Measurements from ENCODE around the gene DBNL. TPM values are rescaled to one million over a fixed set of nuclear protein-coding genes. Genes with fewer than 3 reads are reported as not detected.
A peak's percentile ranks its signal among the peaks of the same experiment; 100 is the strongest.

The DBNL gene
- total RNA-seq, 5 donors from 2014 or later (not counting 1 experiment from before 2014, with no cell fraction given), result 101 to 188 (median 156) TPM

DNA sequence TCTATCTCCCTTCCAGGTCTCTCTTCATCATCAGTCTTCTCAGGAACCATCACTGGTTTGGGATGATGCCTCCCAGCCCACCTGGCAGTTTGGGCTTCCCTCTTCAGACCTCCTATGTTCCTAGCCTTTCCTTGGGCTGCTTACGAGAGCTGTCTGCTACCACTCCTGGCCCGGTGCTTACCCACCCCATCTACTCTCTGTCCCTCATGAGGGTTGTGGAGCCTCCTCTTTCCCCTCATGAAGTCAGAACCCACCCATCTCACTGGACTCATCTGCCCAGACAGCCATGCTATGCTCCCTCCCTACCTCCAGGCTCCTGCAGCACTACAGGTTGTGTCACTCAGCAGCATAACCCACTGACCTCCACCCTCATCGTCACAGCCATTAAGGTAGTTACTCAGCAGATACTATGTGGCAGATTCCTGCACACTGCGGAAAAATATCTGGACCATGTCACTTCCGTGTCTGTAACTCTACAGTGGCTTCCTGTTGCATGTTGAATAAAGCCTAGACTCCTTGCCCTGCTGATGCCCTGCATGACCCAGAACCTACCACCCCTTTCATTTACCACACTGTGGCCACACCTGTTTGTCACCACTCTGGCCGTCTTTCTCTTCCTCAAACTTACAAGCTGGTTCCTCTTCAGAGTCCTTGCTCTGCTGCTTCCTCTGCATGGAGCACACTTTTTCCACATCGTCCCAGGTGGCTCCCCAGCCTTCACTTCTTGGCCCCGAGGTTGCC, 2.0 kb downstream of the DBNL start:
- WGBS (ENCODE audit: insufficient coverage), result 32% methylated on average over 8 of the region's 8 CpGs
- peaks cover 65 to 73% (median 65%) of the 10 kb centered on the region in 3 donors for H3K4me1 Mint-ChIP-seq
- H3K36me3 Mint-ChIP-seq, result peaks cover 10% of the 10 kb centered on the region
- ChIA-PET POLR2A (no interaction called here), CTCF (interaction anchor here in 1 of 2 donors (0.6 kb wide), 1 partner anchor 150 kb away, joined by 6 read pairs; no protein-coding TSS in a partner anchor)
- H3K9me3 Mint-ChIP-seq, result no peaks in the 10 kb centered on the region
- Histone ChIP-seq H3K4me1 (ENCODE audit: control insufficient read depth in 1 of 2, extremely low read depth in 1 of 2, insufficient read depth in 2 of 2, low read length in 2 of 2) (peaks cover 40 to 73% of the 10 kb centered on the region in 2 experiments), H3K9me3 (no peaks in the 10 kb centered on the region), H3K27ac (ENCODE audit: low read length) (peak overlapping the region; percentile 76), H3K36me3 (ENCODE audit: control insufficient read depth in 2 of 2, extremely low read depth in 1 of 2, insufficient read depth in 1 of 2, low read length in 1 of 2) (peaks cover 13 to 35% of the 10 kb centered on the region in 2 donors), H3K4me3 (ENCODE audit: control insufficient read depth in 1 of 2, extremely low read depth in 1 of 2, low read length in 1 of 2) (peak overlapping the region in 1 of 2 donors; percentile 42), H3K27me3 (replicated peaks in 1 of 2; ENCODE audit: control insufficient read depth in 2 of 2, extremely low read depth in 1 of 2, insufficient read depth in 2 of 2, low read length in 1 of 2) (no peaks in the 10 kb centered on the region)
- peak overlapping the region; percentile 93 to 96 for H3K27ac Mint-ChIP-seq
- H3K4me3 Mint-ChIP-seq, result peak overlapping the region; percentile 84 to 89 (median 86)
- peak in 12 of 35 experiments; percentile 9 to 56 (median 29) for DNase-seq
- ATAC-seq (replicated peaks in 1 of 4), result peak; percentile 5 to 19 (median 16)
- no peaks in the 10 kb centered on the region for H3K27me3 Mint-ChIP-seq

DNA sequence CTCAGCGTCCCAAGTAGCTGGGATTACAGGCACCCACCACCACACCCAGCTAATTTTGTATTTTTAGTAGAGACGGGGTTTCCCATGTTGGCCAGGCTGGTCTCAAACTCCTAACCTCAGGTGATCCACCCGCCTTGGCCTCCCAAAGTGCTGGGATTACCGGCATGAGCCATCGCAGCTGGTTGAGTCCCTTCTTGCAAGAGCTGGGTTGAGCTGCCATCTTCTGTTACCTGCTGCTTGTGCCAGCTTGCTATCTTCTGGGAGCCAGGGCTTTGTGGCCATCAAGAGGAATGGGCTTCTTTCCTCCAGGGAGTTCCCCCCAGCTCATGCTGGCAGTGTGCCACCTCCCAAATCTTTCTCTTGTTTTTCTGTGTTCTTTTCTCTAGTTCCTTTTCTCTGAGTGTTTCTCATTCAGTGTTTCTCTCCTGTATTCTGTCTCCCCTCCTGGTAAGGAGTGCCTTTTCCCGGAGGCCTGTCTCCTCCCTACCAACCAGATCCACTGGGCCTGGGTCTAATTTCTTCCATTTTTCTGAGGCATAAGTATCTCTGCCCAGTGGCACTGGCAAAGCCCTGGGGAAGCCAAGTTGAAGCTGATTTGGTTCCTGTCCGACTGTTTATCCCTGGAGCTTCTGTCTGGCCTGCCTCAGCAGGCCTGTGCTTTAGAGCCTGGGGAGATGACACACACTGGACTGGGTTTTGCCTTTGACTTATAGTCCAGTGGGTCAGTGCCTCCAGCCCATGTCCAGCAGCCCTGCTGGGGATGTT, 3.7 kb downstream of the DBNL start:
- Mint-ChIP-seq H3K4me1 (peaks cover 80 to 84% (median 81%) of the 10 kb centered on the region in 3 donors), H3K27ac (peak overlapping the region; percentile 36 to 50), H3K9me3 (no peaks in the 10 kb centered on the region), H3K36me3 (peaks cover 22% of the 10 kb centered on the region), H3K27me3 (no peaks in the 10 kb centered on the region), H3K4me3 (peak overlapping the region in 2 of 3 donors; percentile 13 to 84)
- ChIA-PET POLR2A (no interaction called here), CTCF (interaction anchor here (1.2 to 1.6 kb wide), 2 partner anchors 24 to 28 kb away, joined by 4 to 5 read pairs; no protein-coding TSS in a partner anchor)
- ATAC-seq (replicated peaks in 1 of 4) (no peak), DNase-seq (peak in 2 of 35 experiments; percentile 3 to 5)
- Histone ChIP-seq H3K27ac (ENCODE audit: low read length) (peak overlapping the region; percentile 10), H3K27me3 (replicated peaks in 1 of 2; ENCODE audit: control insufficient read depth in 2 of 2, extremely low read depth in 1 of 2, insufficient read depth in 2 of 2, low read length in 1 of 2) (no peaks in the 10 kb centered on the region), H3K9me3 (no peaks in the 10 kb centered on the region), H3K4me3 (ENCODE audit: control insufficient read depth in 1 of 2, extremely low read depth in 1 of 2, low read length in 1 of 2) (no peak overlapping the region), H3K36me3 (ENCODE audit: control insufficient read depth in 2 of 2, extremely low read depth in 1 of 2, insufficient read depth in 1 of 2, low read length in 1 of 2) (peaks cover 13 to 50% of the 10 kb centered on the region in 2 donors), H3K4me1 (ENCODE audit: control insufficient read depth in 1 of 2, extremely low read depth in 1 of 2, insufficient read depth in 2 of 2, low read length in 2 of 2) (peaks cover 46 to 88% of the 10 kb centered on the region in 2 experiments)
- 95% methylated on average over 4 of the region's 7 CpGs for WGBS (ENCODE audit: insufficient coverage)

- peaks cover 74 to 79% (median 76%) of the 10 kb centered on the region in 3 donors for H3K4me1 Mint-ChIP-seq
- H3K4me3 Mint-ChIP-seq, result peak overlapping the region in 1 of 3 donors; percentile 58
- no peaks in the 10 kb centered on the region for H3K9me3 ChIP-seq
- peak in 1 of 35 experiments; percentile 11 for DNase-seq
- no peaks in the 10 kb centered on the region for H3K27me3 ChIP-seq (replicated peaks in 1 of 2; ENCODE audit: control insufficient read depth in 2 of 2, extremely low read depth in 1 of 2, insufficient read depth in 2 of 2, low read length in 1 of 2)
- H3K36me3 Mint-ChIP-seq, result peaks cover 25% of the 10 kb centered on the region
- H3K4me3 ChIP-seq (ENCODE audit: control insufficient read depth in 1 of 2, extremely low read depth in 1 of 2, low read length in 1 of 2), result no peak overlapping the region
- H3K27ac Mint-ChIP-seq, result peak overlapping the region; percentile 86
- CTCF ChIA-PET, result no interaction called here
- no peak for ATAC-seq (replicated peaks in 1 of 4)
- H3K27me3 Mint-ChIP-seq, result no peaks in the 10 kb centered on the region
- WGBS (ENCODE audit: insufficient coverage), result 97% methylated on average over 7 of the region's 14 CpGs
- POLR2A ChIA-PET, result interaction anchor here in 1 of 2 donors (0.6 kb wide), 1 partner anchor 19 kb away, joined by 7 read pairs; no protein-coding TSS in a partner anchor
- peaks cover 13 to 68% of the 10 kb centered on the region in 2 donors for H3K36me3 ChIP-seq (ENCODE audit: control insufficient read depth in 2 of 2, extremely low read depth in 1 of 2, insufficient read depth in 1 of 2, low read length in 1 of 2)
- peak overlapping the region; percentile 9 for H3K27ac ChIP-seq (ENCODE audit: low read length)
- no peaks in the 10 kb centered on the region for H3K9me3 Mint-ChIP-seq
- H3K4me1 ChIP-seq (ENCODE audit: control insufficient read depth in 1 of 2, extremely low read depth in 1 of 2, insufficient read depth in 2 of 2, low read length in 2 of 2), result peaks cover 41 to 75% of the 10 kb centered on the region in 2 experiments
These were observed 5.8 kb downstream of the DBNL start for GRCh38 chr7:44050121-44050914.

- WGBS (ENCODE audit: insufficient coverage), result 88% methylated on average over 4 of the region's 8 CpGs
- peaks cover 13 to 73% of the 10 kb centered on the region in 2 donors for H3K36me3 ChIP-seq (ENCODE audit: control insufficient read depth in 2 of 2, extremely low read depth in 1 of 2, insufficient read depth in 1 of 2, low read length in 1 of 2)
- no peaks in the 10 kb centered on the region for H3K27me3 Mint-ChIP-seq
These were observed 6.5 kb downstream of the DBNL start for GRCh38 chr7:44050915-44051560.

GRCh38 chr7:44051611-44052220, 7.2 kb downstream of the DBNL start:
- Mint-ChIP-seq H3K4me1 (peaks cover 70 to 74% (median 72%) of the 10 kb centered on the region in 3 donors), H3K27me3 (no peaks in the 10 kb centered on the region), H3K4me3 (peak overlapping the region in 2 of 3 donors; percentile 26 to 58), H3K27ac (peak overlapping the region; percentile 86), H3K36me3 (peaks cover 36% of the 10 kb centered on the region), H3K9me3 (no peaks in the 10 kb centered on the region)
- no peaks in the 10 kb centered on the region for H3K9me3 ChIP-seq
- H3K4me1 ChIP-seq (ENCODE audit: control insufficient read depth in 1 of 2, extremely low read depth in 1 of 2, insufficient read depth in 2 of 2, low read length in 2 of 2), result peaks cover 27 to 65% of the 10 kb centered on the region in 2 experiments
- ATAC-seq (replicated peaks in 1 of 4) (peak in 3 of 4 experiments; percentile 55 to 67 (median 63)), DNase-seq (peak in 1 of 35 experiments; percentile 8)
- POLR2A ChIA-PET, result no interaction called here
- H3K36me3 ChIP-seq (ENCODE audit: control insufficient read depth in 2 of 2, extremely low read depth in 1 of 2, insufficient read depth in 1 of 2, low read length in 1 of 2), result peaks cover 13 to 76% of the 10 kb centered on the region in 2 donors
- H3K27ac ChIP-seq (ENCODE audit: low read length), result peak overlapping the region; percentile 9
- CTCF ChIA-PET, result no interaction called here
- H3K4me3 ChIP-seq (ENCODE audit: control insufficient read depth in 1 of 2, extremely low read depth in 1 of 2, low read length in 1 of 2), result no peak overlapping the region
- H3K27me3 ChIP-seq (replicated peaks in 1 of 2; ENCODE audit: control insufficient read depth in 2 of 2, extremely low read depth in 1 of 2, insufficient read depth in 2 of 2, low read length in 1 of 2), result no peaks in the 10 kb centered on the region
- WGBS (ENCODE audit: insufficient coverage), result no CpG with 5 or more reads among the region's 5 CpGs

More at GRCh38 chr7:44050915-44051560, 6.5 kb downstream of the DBNL start:
- ATAC-seq (replicated peaks in 1 of 4), result peak; percentile 48 to 56 (median 51)
- Mint-ChIP-seq H3K36me3 (peaks cover 32% of the 10 kb centered on the region), H3K4me1 (peaks cover 74 to 76% (median 76%) of the 10 kb centered on the region in 3 donors), H3K9me3 (no peaks in the 10 kb centered on the region), H3K27ac (peak overlapping the region; percentile 86), H3K4me3 (peak overlapping the region in 2 of 3 donors; percentile 26 to 58)
- peaks cover 33 to 68% of the 10 kb centered on the region in 2 experiments for H3K4me1 ChIP-seq (ENCODE audit: control insufficient read depth in 1 of 2, extremely low read depth in 1 of 2, insufficient read depth in 2 of 2, low read length in 2 of 2)
- no peak overlapping the region for H3K4me3 ChIP-seq (ENCODE audit: control insufficient read depth in 1 of 2, extremely low read depth in 1 of 2, low read length in 1 of 2)
- POLR2A ChIA-PET, result no interaction called here
- no peaks in the 10 kb centered on the region for H3K27me3 ChIP-seq (replicated peaks in 1 of 2; ENCODE audit: control insufficient read depth in 2 of 2, extremely low read depth in 1 of 2, insufficient read depth in 2 of 2, low read length in 1 of 2)
- H3K9me3 ChIP-seq, result no peaks in the 10 kb centered on the region
- CTCF ChIA-PET, result no interaction called here
- no peak for DNase-seq
- peak overlapping the region; percentile 9 for H3K27ac ChIP-seq (ENCODE audit: low read length)
